ENCODE measurements around the gene MMP24. TPM values are rescaled to one million over a fixed set of nuclear protein-coding genes. Genes with fewer than 3 reads are reported as not detected.

The MMP24 gene
- total RNA-seq, 2 donors from 2014 or later, result 0.96 to 1.7 TPM

GRCh38 chr20:35293303-35294292 is 67.1 kb downstream of the MMP24 start:
- H3K27ac ChIP-seq, result no peak overlapping the region
- H3K36me3 ChIP-seq, result no peaks in the 10 kb centered on the region
- H3K27me3 ChIP-seq (replicated peaks; ENCODE audit: insufficient read depth), result no peaks in the 10 kb centered on the region
- H3K9me3 ChIP-seq, result no peaks in the 10 kb centered on the region
- no peak overlapping the region for H3K4me3 ChIP-seq
- intact Hi-C loops (cut with DNase I), result no loop called here
- H3K4me1 ChIP-seq (replicated peaks), result no peaks in the 10 kb centered on the region
- 91% methylated on average over 19 of the region's 19 CpGs for WGBS
- TF ChIP-seq POLR2AphosphoS5 (IDR thresholded peaks at IDR 0.05), result no peak
- DNase-seq (ENCODE audit: low spot score), result no peak

- intact Hi-C loops (cut with DNase I), result no loop called here
- Histone ChIP-seq H3K4me3 (no peak overlapping the region), H3K4me1 (replicated peaks) (no peaks in the 10 kb centered on the region), H3K27ac (no peak overlapping the region), H3K9me3 (no peaks in the 10 kb centered on the region), H3K36me3 (no peaks in the 10 kb centered on the region), H3K27me3 (replicated peaks; ENCODE audit: insufficient read depth) (no peaks in the 10 kb centered on the region)
- 53% methylated on average over 5 of the region's 5 CpGs for WGBS
- TF ChIP-seq POLR2A (IDR thresholded peaks at IDR 0.05) (no peak), POLR2AphosphoS5 (IDR thresholded peaks at IDR 0.05) (no peak), CTCF (IDR thresholded peaks at IDR 0.05) (no peak)
- no peak for DNase-seq (ENCODE audit: low spot score)
These were observed 67.8 kb downstream of the MMP24 start for GRCh38 chr20:35294293-35294685.

DNA sequence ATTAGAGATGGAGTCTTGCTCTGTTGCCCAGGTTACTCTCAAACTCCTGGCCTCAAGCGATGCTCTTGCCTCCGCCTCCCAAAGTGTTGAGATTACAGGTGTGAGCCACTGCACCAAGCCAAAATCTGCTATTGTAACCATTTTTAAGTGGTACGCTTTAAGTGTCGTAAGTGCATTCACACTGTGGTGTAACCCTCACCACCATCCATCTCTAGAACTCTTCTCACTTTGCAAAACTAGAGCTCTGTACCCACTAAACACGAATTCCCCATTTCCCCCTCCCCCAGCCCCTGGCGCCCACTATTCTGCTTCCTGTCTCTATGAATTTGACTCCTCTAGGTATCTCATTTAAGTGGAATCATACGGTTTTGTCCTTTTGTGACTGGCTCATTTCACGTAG is 68.6 kb downstream of the MMP24 start:
- DNase-seq (ENCODE audit: low spot score), result no peak
- H3K4me3 ChIP-seq, result no peak overlapping the region
- no peak overlapping the region for H3K27ac ChIP-seq
- intact Hi-C loops (cut with DNase I), result no loop called here
- TF ChIP-seq POLR2A (IDR thresholded peaks at IDR 0.05) (no peak), CTCF (IDR thresholded peaks at IDR 0.05) (no peak), POLR2AphosphoS5 (IDR thresholded peaks at IDR 0.05) (no peak)
- no peaks in the 10 kb centered on the region for H3K36me3 ChIP-seq
- no peaks in the 10 kb centered on the region for H3K4me1 ChIP-seq (replicated peaks)
- WGBS, result 83% methylated on average over 8 of the region's 8 CpGs
- H3K9me3 ChIP-seq, result no peaks in the 10 kb centered on the region
- no peaks in the 10 kb centered on the region for H3K27me3 ChIP-seq (replicated peaks; ENCODE audit: insufficient read depth)

DNA sequence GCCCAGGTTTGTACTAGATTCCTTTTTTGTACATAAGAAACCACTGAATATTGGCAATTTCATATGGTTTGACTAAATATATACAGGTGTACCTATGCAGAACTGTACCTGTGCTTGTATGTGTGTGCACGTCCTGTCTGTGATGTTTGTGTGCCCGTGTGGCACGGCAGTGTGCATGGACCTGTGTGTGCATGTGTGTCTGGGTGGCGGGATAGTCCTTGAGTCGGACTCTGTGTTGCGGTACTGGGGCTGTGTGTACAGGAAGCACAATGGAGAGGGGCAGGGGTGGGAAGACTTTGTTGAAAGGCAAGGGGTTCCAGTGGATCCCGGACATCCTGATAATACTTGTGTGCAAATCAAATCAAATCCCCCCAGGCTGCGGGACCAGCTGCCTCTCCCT is 69.2 kb downstream of the MMP24 start:
- H3K9me3 ChIP-seq, result no peaks in the 10 kb centered on the region
- no peak for DNase-seq (ENCODE audit: low spot score)
- no peaks in the 10 kb centered on the region for H3K27me3 ChIP-seq (replicated peaks; ENCODE audit: insufficient read depth)
- 86% methylated on average over 8 of the region's 8 CpGs for WGBS
- no peak for TF ChIP-seq CTCF (IDR thresholded peaks at IDR 0.05)
- no peak for TF ChIP-seq POLR2AphosphoS5 (IDR thresholded peaks at IDR 0.05)
- no peak for TF ChIP-seq POLR2A (IDR thresholded peaks at IDR 0.05)
- H3K4me1 ChIP-seq (replicated peaks), result no peaks in the 10 kb centered on the region
- H3K27ac ChIP-seq, result no peak overlapping the region
- H3K36me3 ChIP-seq, result no peaks in the 10 kb centered on the region
- H3K4me3 ChIP-seq, result no peak overlapping the region
- intact Hi-C loops (cut with DNase I), result no loop called here

GRCh38 chr20:35296101-35296554 is 69.6 kb downstream of the MMP24 start:
- H3K4me3 ChIP-seq, result no peak overlapping the region
- intact Hi-C loops (cut with DNase I), result no loop called here
- no peaks in the 10 kb centered on the region for H3K9me3 ChIP-seq
- DNase-seq (ENCODE audit: low spot score), result no peak
- H3K4me1 ChIP-seq (replicated peaks), result no peaks in the 10 kb centered on the region
- TF ChIP-seq CTCF (IDR thresholded peaks at IDR 0.05) (no peak), POLR2A (IDR thresholded peaks at IDR 0.05) (no peak), POLR2AphosphoS5 (IDR thresholded peaks at IDR 0.05) (no peak)
- no peak overlapping the region for H3K27ac ChIP-seq
- no peaks in the 10 kb centered on the region for H3K36me3 ChIP-seq
- H3K27me3 ChIP-seq (replicated peaks; ENCODE audit: insufficient read depth), result no peaks in the 10 kb centered on the region
- WGBS, result 62% methylated on average over 9 of the region's 9 CpGs

Measured in prostate gland (tissue), 2 donors.